Measurements from ENCODE around the gene MYL7.

MYL7 gene

GRCh38 chr7:44098092-44099068, 42.8 kb downstream of the MYL7 start:
- DNase-seq, result no peak

- no peak for DNase-seq
Measured at GRCh38 chr7:44097064-44097932, 43.8 kb downstream of the MYL7 start.

GRCh38 chr7:44096326-44096881, 44.7 kb downstream of the MYL7 start:
- DNase-seq, result no peak

- DNase-seq, result no peak
Measured at GRCh38 chr7:44095781-44096180, 45.4 kb downstream of the MYL7 start.

- no peak for DNase-seq
Measured at GRCh38 chr7:44094883-44095592, 46.1 kb downstream of the MYL7 start.

- DNase-seq, result no peak
Measured at GRCh38 chr7:44094365-44094764, 46.8 kb downstream of the MYL7 start.

- DNase-seq, result no peak
Measured at GRCh38 chr7:44093102-44093641, 48.0 kb downstream of the MYL7 start.

Measured in NCI-H226 (cell line).